NOMO-1 treated with DMSO at 0.1 percent for 48 hours (cell line): Measurements from ENCODE around the gene TAOK2.
A peak's percentile ranks its signal among the peaks of the same experiment; 100 is the strongest.

ENCODE experiments used
- DNase-seq: peaks from one replicate; lab custom pipeline; 2025; ENCODE audit not compliant: unreplicated experiment; lab: John Stamatoyannopoulos, UW

Gene TAOK2

DNA sequence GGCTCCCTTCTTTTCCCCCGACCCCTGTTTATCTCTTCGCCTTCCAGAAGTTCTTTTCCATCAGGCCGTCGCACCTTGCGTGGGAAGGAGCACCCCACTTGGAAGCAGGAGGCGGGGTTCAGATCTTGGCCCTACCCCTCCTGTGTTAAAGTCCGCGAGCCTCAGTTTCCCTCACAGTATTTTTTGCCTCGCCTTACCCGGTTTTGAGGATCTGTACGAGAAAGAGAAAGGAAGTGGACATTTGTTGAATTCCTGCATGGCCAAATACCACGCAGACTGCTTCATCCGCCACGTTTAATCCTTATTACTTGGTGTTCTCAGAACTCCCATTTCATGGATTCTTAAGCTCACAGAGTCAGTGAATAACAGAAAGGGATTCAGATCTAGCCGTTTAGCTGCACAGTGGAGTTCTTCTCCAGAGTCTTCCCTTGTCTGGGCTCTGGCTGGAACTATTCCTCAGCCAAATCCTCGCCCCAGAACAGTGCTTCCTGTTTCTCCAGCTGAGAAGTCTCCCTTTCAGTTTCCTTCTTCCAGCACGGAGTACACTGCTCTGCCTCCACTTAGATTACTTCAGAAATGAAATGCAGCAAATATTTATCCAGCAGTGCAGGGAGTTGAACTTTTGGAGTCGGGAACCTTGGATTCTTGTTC is 11.2 kb upstream of the TAOK2 start:
- peak; percentile 55 for DNase-seq

DNA sequence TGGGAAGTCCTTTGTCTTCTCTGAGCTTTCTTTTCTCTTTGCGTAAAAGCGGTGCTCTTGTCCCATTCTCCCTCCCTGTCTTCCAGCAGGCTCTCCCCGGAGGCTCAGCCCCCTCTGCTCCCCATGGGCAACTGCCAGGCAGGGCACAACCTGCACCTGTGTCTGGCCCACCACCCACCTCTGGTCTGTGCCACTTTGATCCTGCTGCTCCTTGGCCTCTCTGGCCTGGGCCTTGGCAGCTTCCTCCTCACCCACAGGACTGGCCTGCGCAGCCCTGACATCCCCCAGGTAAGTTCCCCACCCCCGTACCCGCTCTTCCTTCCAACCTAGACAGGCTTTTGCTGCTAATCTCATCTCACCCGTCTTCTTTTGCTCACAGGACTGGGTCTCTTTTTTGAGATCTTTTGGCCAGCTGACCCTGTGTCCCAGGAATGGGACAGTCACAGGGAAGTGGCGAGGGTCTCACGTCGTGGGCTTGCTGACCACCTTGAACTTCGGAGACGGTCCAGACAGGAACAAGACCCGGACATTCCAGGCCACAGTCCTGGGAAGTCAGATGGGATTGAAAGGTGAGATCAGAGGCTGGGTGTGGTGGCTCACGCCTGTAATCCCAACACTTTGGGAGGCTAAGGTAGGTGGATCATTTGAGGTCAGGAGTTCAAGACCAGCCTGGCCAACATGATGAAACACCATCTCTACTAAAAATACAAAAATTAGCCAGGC is 10.5 kb upstream of the TAOK2 start:
- DNase-seq: no peak

- DNase-seq: no peak
Observed at GRCh38 chr16:29968205-29968604, 5.5 kb upstream of the TAOK2 start.

GRCh38 chr16:29971304-29971703 is 2.4 kb upstream of the TAOK2 start:
- no peak for DNase-seq

DNA sequence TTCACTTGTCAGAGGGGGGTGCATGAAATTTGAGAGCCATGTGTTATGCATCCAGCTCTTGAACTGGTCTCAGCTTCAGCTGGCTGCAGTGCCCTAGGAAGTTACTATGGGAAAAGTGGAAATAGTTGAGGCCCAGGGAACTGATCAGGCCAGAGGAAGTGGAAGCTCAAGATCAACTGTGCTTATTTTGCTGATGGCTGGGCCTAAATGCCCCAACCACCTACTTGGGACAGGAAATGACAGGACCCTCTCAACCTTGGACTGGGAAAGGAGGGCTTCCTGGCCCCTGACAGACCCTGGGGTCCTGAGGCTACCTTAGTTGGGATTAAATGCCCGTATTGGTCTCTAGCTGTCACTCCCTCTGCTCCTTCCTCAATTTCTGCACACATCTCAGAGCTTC is 1.2 kb upstream of the TAOK2 start:
- DNase-seq: no peak

DNA sequence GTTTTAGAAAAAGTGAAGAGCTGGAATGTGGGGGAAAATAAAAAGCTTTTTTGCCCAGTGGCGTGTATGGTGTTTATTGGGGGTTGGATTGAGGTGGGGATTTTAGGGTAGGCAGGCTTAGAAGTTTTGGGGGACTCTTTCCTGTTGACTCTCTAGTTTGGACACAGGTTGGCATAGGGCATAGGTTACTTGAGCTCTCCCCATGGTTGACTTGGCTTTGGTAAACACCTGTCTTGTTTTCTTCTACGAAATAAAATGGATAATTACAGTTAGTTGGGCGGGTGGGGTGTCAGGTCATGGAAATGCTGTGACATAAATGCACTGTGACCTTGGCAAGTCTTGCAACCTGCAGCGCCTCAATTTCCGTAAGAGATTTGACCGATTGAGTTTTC is 680 bp upstream of the TAOK2 start:
- no peak for DNase-seq

DNA sequence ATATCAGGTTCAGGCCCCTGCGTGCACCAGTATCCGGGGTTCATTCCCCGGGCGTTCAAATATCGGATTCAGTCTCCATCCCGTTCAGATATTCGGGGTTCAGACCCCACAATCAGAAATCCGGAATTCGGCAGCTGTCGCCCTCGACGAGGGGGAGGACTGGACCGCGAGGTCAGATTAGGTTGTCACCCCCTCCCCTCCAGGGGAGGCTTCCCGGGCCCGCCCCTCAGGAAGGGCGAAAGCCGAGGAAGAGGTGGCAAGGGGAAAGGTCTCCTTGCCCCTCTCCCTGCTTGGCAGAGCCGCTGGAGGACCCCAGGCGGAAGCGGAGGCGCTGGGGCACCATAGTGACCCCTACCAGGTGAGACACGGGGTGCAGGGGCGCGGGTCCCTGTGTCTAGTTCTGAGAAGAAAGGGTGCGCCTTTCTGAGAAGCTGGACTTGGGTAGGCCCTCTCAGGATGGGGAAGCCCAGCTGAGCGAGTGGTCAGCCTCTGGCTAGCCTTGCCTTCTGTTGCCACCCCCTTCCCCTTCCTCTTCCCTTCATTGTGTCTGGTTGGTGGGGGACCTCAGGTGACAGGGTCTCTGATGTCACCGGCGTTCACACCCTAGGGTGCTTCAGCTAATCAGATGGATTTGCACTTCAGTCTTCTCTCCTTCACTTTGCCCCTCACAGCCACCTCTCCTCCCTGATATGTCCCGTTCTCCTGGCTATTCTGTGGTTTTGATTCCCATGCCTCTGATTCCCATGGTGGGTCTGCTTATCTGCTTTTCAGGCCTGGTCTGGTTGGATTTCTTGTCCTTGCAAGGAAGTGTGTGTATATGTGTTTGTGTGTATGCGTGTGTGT is 844 bp downstream of the TAOK2 start:
- DNase-seq: no peak

GRCh38 chr16:29975134-29975538 is 1.5 kb downstream of the TAOK2 start:
- DNase-seq: no peak

- no peak for DNase-seq
Observed at GRCh38 chr16:29975811-29976511, 2.3 kb downstream of the TAOK2 start.

DNA sequence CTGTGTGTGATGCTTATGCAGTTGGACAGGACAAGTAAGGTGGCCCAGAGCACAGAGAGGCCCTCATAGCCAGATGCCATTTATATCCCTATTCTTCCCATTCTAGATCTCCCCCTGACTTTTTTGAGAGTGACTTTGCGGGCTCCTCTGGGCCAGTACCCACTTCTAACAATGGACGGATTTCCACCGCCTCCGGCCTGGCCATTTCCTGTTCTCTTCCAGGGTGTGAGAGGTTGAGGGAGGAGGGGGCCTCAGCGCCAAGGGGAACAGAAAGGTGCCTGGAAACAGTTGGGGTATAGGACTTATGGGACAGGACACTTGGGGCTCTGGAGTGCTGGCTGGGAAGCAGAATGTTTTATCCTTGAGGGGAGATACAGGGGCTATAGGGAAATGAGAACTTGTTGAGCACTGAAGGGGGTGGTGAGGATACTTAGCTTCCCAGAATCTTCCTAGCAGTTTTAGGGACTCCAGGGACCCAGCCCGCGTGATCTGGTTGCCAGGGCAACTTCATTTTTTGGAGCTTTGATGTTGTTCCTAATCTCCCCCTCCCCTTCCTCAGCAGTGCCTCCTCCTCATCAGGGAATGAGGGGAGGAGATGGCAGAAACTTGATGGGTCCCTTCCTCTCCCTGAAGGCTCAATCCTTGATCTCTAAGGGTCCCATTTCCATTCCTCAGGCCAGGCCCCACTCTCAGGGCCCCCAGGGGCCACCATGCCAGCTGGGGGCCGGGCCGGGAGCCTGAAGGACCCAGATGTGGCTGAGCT is 3.6 kb downstream of the TAOK2 start:
- no peak for DNase-seq

DNA sequence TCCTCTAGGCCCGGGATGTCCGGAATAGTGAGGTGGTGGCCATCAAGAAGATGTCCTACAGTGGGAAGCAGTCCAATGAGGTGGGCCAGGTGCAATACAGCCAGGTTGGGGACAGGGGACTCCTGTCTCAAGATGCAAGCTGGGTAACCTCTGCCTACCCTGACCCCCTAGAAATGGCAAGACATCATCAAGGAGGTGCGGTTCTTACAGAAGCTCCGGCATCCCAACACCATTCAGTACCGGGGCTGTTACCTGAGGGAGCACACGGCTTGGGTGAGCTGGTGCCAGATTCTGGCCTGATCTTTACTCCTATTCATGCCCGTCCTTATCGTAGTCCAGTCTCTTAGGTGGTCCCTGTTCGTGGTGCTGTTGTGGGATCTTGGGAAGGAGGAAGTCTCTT is 4.4 kb downstream of the TAOK2 start:
- DNase-seq: no peak

DNA sequence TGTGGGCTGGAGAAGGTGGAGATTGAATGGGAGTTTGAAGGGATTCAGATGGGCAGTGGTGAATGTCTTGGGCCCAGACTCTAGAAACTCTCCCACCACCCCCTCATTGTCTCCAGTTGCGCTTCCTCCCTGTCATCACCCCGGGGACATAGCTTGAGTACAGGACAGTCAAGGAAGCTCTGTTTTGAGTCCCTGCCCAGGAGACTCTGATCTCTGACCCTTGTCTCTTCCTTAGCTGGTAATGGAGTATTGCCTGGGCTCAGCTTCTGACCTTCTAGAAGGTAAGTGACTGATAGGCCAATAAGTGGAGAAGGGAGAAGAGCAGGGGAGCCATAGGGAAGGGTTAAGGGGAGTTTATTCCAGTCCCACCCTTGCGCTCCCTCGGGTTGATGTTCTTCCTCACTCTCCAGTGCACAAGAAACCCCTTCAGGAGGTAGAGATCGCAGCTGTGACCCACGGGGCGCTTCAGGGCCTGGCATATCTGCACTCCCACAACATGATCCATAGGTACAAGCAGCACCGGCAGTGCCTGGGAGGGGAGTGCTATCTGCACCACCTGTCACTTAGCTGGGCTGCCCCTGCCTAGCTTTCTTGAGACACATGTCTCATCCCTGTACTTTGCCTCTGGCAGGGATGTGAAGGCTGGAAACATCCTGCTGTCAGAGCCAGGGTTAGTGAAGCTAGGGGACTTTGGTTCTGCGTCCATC is 5.0 kb downstream of the TAOK2 start:
- no peak for DNase-seq

- no peak for DNase-seq
Observed at GRCh38 chr16:29982560-29983419, 9.1 kb downstream of the TAOK2 start.

DNA sequence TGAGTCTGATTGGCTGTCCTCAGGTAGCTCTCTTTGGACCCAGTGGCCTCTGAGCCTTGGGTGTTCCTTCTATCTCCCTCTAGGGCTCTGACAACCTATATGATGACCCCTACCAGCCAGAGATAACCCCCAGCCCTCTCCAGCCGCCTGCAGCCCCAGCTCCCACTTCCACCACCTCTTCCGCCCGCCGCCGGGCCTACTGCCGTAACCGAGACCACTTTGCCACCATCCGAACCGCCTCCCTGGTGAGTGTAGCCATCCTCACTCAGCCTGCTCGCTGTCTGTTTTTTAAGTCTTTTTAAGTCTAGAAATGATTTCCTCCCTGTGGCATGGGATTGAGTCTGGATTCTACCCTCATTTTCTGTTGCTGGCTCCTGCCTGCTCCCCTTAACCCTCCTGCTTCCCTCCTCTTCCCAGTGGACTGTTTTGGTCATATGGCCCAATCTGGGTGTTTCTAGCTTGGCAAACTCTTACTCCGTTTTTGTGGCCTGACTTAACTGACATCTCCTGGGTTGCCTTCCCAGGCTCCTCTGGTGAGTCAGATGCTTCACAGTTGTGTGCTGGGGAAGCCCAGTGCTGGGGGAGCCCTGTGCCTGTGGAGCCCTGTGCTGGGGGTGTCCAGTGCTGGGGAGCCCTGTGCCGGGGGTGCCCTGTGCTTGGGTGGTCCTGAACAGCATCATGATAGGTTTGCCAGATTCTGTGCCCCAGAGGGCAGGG is 9.9 kb downstream of the TAOK2 start:
- DNase-seq: no peak

DNA sequence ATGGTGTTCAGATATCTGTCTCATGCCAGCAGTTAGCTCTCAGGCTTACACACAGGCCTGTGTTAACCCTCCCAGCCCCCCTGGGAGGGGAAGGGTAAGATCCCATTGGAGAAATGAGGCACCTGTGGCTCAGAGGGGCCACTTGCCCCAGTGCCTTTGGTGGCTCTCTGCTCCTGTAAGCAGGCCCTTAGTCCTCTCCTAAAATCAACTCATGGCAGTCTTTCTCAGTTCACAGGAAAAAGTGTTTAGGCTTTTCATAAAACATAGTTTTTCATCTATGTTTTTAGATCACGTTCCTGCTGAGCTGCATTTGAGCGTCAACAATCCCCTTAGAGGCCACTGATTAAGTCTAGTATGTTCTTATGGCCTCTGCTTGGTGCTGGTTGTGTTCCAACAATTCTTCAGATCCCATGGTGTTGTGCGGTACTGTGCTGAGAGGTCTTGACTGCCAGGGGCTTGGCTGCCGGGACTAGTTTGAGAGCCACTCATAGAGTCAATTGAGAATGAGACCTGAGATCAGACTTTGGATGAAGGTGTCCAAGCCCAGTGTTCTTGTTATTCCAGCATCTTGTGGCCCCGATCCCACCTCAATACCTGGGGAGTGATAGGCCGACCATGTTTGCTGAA is 10.6 kb downstream of the TAOK2 start:
- DNase-seq: no peak

DNA sequence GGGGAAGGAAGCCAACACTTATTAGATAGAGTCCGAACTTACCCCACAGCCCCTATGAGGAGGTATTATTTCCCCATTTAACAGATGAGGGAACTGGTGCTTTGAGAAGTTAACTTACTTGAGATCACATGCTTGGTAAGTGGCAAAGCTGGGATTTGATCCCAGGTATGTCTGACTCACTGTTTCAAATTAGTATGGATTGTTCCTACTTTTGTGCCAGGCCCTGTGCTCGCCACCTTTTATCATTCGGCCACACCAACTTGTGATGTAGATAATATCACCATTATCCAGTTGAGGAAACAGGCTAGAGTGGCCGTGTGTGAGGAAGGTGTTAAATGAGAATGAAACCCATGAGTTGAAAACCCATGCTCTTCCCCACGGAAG is 11.1 kb downstream of the TAOK2 start:
- no peak for DNase-seq

GRCh38 chr16:29985271-29985811 is 11.7 kb downstream of the TAOK2 start:
- no peak for DNase-seq

GRCh38 chr16:29986231-29986630 is 12.6 kb downstream of the TAOK2 start:
- no peak for DNase-seq
